ENCODE results near the gene SPARCL1. TPM values are rescaled to one million over a fixed set of nuclear protein-coding genes. Genes with fewer than 3 reads are reported as not detected.

The SPARCL1 gene
- total RNA-seq, 5 donors from 2014 or later (not counting 1 experiment from before 2014, with no cell fraction given) = 0.70 to 1.5 (median 0.99) TPM; not detected in 2

DNA sequence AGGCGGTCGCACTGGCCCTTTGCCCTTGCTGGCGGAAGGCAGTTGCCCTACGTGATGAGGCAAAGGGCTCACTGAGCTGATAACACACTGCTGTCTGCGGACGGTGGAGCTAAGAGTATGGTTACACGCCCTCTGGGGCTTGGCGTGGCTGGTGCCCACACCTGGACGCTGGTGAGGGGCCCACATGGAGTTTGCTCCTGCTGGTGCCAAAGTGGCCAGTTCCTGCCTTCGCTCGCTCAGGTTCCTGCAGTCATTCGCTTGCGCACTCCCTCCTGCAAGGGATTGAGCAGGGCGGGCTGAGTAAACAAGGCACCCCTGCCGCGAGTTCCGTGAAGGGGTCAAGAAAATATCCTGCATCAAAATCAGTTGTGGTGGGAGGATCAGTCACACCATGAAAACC, 18.4 kb downstream of the SPARCL1 start:
- ChIA-PET POLR2A (interaction anchor here in 1 of 2 donors (0.5 kb wide), 1 partner anchor 1307 kb away, joined by 3 read pairs; no protein-coding TSS in a partner anchor), CTCF (no interaction called here)
- Histone ChIP-seq H3K36me3 (ENCODE audit: control insufficient read depth in 2 of 2, extremely low read depth in 1 of 2, insufficient read depth in 1 of 2, low read length in 1 of 2) (no peaks in the 10 kb centered on the region), H3K27me3 (replicated peaks in 1 of 2; ENCODE audit: control insufficient read depth in 2 of 2, extremely low read depth in 1 of 2, insufficient read depth in 2 of 2, low read length in 1 of 2) (no peaks in the 10 kb centered on the region), H3K4me3 (ENCODE audit: control insufficient read depth in 1 of 2, extremely low read depth in 1 of 2, low read length in 1 of 2) (no peak overlapping the region), H3K27ac (ENCODE audit: low read length) (no peak overlapping the region), H3K9me3 (no peaks in the 10 kb centered on the region), H3K4me1 (ENCODE audit: control insufficient read depth in 1 of 2, extremely low read depth in 1 of 2, insufficient read depth in 2 of 2, low read length in 2 of 2) (no peaks in the 10 kb centered on the region)
- no peak overlapping the region for H3K4me3 Mint-ChIP-seq
- H3K4me1 Mint-ChIP-seq = no peaks in the 10 kb centered on the region
- no peaks in the 10 kb centered on the region for H3K36me3 Mint-ChIP-seq
- peaks cover 0 to 1% of the 10 kb centered on the region in 2 donors for H3K27me3 Mint-ChIP-seq
- H3K27ac Mint-ChIP-seq = no peak overlapping the region
- DNase-seq (no peak), ATAC-seq (replicated peaks in 1 of 4) (no peak)
- 96% methylated on average over 13 of the region's 17 CpGs for WGBS (ENCODE audit: insufficient coverage)
- no peaks in the 10 kb centered on the region for H3K9me3 Mint-ChIP-seq

DNA sequence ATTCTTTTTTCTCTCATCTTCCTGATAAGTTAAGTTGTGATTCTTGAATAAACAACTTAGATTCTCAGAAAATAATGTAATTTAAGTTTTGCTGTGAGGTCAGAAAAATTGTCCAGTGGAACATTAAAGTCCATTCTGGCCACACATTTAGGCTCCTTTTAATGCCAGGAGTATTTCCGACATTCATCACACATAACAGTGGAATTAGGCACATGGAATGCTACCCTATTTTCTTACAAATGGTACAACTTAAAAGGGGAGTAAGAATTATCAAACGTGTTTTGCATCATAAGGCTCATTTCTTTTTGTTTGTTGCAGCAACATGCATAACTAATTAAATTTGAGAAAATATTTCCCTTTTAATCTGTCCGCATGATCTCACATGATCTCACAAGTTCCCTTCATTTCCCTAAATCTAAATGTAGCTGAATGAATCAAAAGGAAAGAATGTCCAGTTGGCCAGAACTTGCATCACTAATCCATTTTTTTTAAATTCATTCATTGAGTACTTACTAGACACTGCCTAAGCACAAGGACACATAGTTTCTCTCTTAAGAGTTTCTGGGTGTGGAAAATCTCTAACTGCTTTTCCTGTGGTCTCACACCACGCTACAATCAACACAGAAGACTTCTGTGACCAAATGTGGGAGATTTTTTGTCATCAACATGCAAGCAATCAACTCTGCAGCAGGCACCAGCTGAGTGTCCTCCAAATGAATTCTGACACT, 22.0 kb downstream of the SPARCL1 start:
- H3K4me1 Mint-ChIP-seq = no peaks in the 10 kb centered on the region
- H3K27ac Mint-ChIP-seq = no peak overlapping the region
- H3K36me3 Mint-ChIP-seq = no peaks in the 10 kb centered on the region
- ATAC-seq (replicated peaks in 1 of 4) (no peak), DNase-seq (no peak)
- no peak overlapping the region for H3K27ac ChIP-seq (ENCODE audit: low read length)
- no peak overlapping the region for H3K4me3 Mint-ChIP-seq
- no peaks in the 10 kb centered on the region for H3K36me3 ChIP-seq (ENCODE audit: control insufficient read depth in 2 of 2, extremely low read depth in 1 of 2, insufficient read depth in 1 of 2, low read length in 1 of 2)
- H3K27me3 ChIP-seq (replicated peaks in 1 of 2; ENCODE audit: control insufficient read depth in 2 of 2, extremely low read depth in 1 of 2, insufficient read depth in 2 of 2, low read length in 1 of 2) = no peaks in the 10 kb centered on the region
- H3K4me1 ChIP-seq (ENCODE audit: control insufficient read depth in 1 of 2, extremely low read depth in 1 of 2, insufficient read depth in 2 of 2, low read length in 2 of 2) = no peaks in the 10 kb centered on the region
- H3K4me3 ChIP-seq (ENCODE audit: control insufficient read depth in 1 of 2, extremely low read depth in 1 of 2, low read length in 1 of 2) = no peak overlapping the region
- POLR2A ChIA-PET = no interaction called here
- CTCF ChIA-PET = no interaction called here
- no peaks in the 10 kb centered on the region for H3K9me3 Mint-ChIP-seq
- H3K27me3 Mint-ChIP-seq = peaks cover 0 to 1% of the 10 kb centered on the region in 2 donors
- H3K9me3 ChIP-seq = no peaks in the 10 kb centered on the region
- no CpG with 5 or more reads among the region's 4 CpGs for WGBS (ENCODE audit: insufficient coverage)

DNA sequence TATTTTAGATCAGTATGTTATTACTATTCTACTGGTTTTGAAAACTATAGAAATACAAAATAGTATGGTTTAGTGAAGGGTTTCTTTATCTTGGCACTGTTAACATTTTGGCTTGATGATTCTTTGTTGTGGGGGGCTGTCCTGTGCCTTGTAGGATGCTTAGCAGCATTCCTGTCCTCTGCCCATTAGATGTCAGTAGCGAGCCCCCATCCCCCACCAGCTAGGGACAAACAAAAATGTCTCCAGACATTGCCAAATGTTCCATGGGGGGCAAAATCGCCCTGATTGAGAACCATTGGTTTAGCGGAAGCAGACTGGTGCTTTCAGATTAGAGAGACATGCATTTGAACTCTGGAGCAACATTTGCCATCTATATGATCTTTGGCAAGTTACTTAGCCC, 23.3 kb downstream of the SPARCL1 start:
- Histone ChIP-seq H3K4me3 (ENCODE audit: control insufficient read depth in 1 of 2, extremely low read depth in 1 of 2, low read length in 1 of 2) (no peak overlapping the region), H3K36me3 (ENCODE audit: control insufficient read depth in 2 of 2, extremely low read depth in 1 of 2, insufficient read depth in 1 of 2, low read length in 1 of 2) (no peaks in the 10 kb centered on the region), H3K9me3 (no peaks in the 10 kb centered on the region), H3K27me3 (replicated peaks in 1 of 2; ENCODE audit: control insufficient read depth in 2 of 2, extremely low read depth in 1 of 2, insufficient read depth in 2 of 2, low read length in 1 of 2) (no peaks in the 10 kb centered on the region), H3K4me1 (ENCODE audit: control insufficient read depth in 1 of 2, extremely low read depth in 1 of 2, insufficient read depth in 2 of 2, low read length in 2 of 2) (no peaks in the 10 kb centered on the region), H3K27ac (ENCODE audit: low read length) (no peak overlapping the region)
- ChIA-PET POLR2A (no interaction called here), CTCF (no interaction called here)
- Mint-ChIP-seq H3K4me1 (no peaks in the 10 kb centered on the region), H3K4me3 (no peak overlapping the region), H3K27ac (no peak overlapping the region), H3K27me3 (no peaks in the 10 kb centered on the region), H3K36me3 (no peaks in the 10 kb centered on the region), H3K9me3 (no peaks in the 10 kb centered on the region)
- WGBS (ENCODE audit: insufficient coverage) = 80% methylated on average over 1 of the region's 3 CpGs
- no peak for ATAC-seq (replicated peaks in 1 of 4)
- no peak for DNase-seq

DNA sequence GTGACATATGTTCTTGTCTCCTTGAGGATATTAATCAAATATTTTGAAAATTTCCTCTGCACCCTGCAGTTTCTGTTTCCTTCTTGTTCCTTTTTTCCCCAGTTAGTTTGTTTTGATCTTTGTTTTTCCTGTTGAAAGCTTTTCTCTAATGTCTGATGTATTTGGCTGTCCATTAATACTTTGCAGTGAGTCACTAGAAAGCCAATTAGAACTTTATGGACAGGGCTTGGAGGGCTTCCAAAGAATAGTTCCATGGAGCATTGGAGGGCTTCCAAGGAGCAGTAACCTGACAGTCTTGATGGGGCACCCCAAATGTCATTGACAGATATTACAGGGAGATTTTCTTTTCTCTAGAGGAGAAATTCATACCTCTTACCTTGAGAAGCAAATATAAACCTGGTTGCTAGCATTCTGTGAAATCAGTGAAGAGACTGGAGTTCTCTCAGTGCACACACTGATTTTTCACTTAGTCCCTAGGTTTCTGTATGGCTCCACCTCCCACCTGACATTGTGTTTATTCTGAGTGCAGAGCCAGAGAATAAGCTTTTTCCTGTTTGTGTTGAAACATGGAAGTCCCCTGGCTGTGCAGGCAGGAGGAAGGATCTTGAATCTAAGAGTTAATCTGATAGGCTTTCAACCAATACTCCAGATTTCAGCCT, 26.5 kb downstream of the SPARCL1 start:
- no peaks in the 10 kb centered on the region for H3K9me3 Mint-ChIP-seq
- no peak overlapping the region for H3K27ac Mint-ChIP-seq
- DNase-seq = no peak
- Histone ChIP-seq H3K27me3 (replicated peaks in 1 of 2; ENCODE audit: control insufficient read depth in 2 of 2, extremely low read depth in 1 of 2, insufficient read depth in 2 of 2, low read length in 1 of 2) (no peaks in the 10 kb centered on the region), H3K4me3 (ENCODE audit: control insufficient read depth in 1 of 2, extremely low read depth in 1 of 2, low read length in 1 of 2) (no peak overlapping the region), H3K4me1 (ENCODE audit: control insufficient read depth in 1 of 2, extremely low read depth in 1 of 2, insufficient read depth in 2 of 2, low read length in 2 of 2) (no peaks in the 10 kb centered on the region), H3K36me3 (ENCODE audit: control insufficient read depth in 2 of 2, extremely low read depth in 1 of 2, insufficient read depth in 1 of 2, low read length in 1 of 2) (no peaks in the 10 kb centered on the region), H3K9me3 (no peaks in the 10 kb centered on the region), H3K27ac (ENCODE audit: low read length) (no peak overlapping the region)
- H3K27me3 Mint-ChIP-seq = no peaks in the 10 kb centered on the region
- H3K4me3 Mint-ChIP-seq = no peak overlapping the region
- H3K4me1 Mint-ChIP-seq = peaks cover 4 to 12% (median 11%) of the 10 kb centered on the region in 3 donors
- H3K36me3 Mint-ChIP-seq = no peaks in the 10 kb centered on the region
- CTCF ChIA-PET = no interaction called here
- POLR2A ChIA-PET = no interaction called here
- ATAC-seq (replicated peaks in 1 of 4) = no peak

DNA sequence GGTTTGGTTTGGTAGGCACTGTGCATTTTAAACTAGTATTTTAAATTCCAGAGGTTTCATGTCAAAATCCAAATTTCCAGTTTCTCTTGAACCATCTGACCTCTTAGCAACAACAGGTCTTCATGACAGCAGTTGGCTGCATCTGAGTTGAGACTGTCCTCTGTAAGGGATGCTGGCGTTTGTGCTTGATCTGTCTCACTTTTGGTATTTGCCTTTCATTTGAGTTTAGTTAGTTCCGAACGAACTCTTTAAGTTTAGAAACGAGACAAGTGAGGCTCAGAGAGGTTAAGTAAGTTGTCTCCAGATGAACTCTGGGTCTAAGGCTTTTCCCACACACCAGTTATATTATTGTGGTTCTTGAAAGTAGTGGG, 29.1 kb downstream of the SPARCL1 start:
- Histone ChIP-seq H3K4me3 (ENCODE audit: control insufficient read depth in 1 of 2, extremely low read depth in 1 of 2, low read length in 1 of 2) (no peak overlapping the region), H3K27ac (ENCODE audit: low read length) (no peak overlapping the region), H3K9me3 (no peaks in the 10 kb centered on the region), H3K27me3 (replicated peaks in 1 of 2; ENCODE audit: control insufficient read depth in 2 of 2, extremely low read depth in 1 of 2, insufficient read depth in 2 of 2, low read length in 1 of 2) (no peaks in the 10 kb centered on the region), H3K4me1 (ENCODE audit: control insufficient read depth in 1 of 2, extremely low read depth in 1 of 2, insufficient read depth in 2 of 2, low read length in 2 of 2) (no peaks in the 10 kb centered on the region), H3K36me3 (ENCODE audit: control insufficient read depth in 2 of 2, extremely low read depth in 1 of 2, insufficient read depth in 1 of 2, low read length in 1 of 2) (no peaks in the 10 kb centered on the region)
- Mint-ChIP-seq H3K36me3 (no peaks in the 10 kb centered on the region), H3K9me3 (no peaks in the 10 kb centered on the region), H3K27ac (no peak overlapping the region), H3K4me3 (no peak overlapping the region), H3K27me3 (no peaks in the 10 kb centered on the region), H3K4me1 (peaks cover 4 to 12% (median 11%) of the 10 kb centered on the region in 3 donors)
- ChIA-PET CTCF (interaction anchor here in 1 of 2 donors (0.6 kb wide), 1 partner anchor 15 kb away, joined by 4 read pairs; no protein-coding TSS in a partner anchor), POLR2A (no interaction called here)
- ATAC-seq (replicated peaks in 1 of 4) (no peak), DNase-seq (no peak)
- 50% methylated on average over 1 of the region's 4 CpGs for WGBS (ENCODE audit: insufficient coverage)

DNA sequence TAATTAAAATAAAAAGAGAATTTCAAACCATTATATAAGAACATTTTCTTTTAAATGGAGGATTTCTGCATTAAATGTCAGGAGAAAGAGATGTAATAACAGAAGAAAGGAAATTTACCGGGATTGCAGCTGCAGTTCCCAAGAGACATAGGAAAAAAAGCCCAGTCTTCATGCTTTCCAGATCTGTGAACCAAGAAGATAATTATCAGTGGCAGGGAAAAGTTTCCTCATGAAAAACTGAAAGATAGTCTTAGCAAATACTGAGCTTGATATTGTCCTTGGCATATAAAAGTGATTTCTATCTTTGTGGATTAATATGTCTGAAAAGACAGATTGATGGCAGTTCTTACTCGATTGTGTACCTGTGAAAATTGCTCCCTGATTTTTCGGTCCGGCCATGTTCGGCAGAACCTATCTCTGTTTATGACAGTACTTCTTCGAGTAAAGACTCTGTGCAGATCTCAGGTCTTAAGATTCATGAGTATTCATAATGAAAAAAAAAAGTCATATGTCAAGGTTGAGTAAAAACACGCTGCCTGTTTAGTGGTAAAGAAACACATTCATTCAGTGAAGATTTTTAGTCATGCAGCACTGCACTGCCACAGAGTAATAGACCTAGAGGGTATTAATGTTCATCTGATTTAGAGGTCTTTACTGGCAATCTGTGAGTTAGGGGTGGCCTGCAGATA, 29.6 kb downstream of the SPARCL1 start:
- Mint-ChIP-seq H3K27me3 (no peaks in the 10 kb centered on the region), H3K27ac (no peak overlapping the region), H3K4me3 (no peak overlapping the region), H3K4me1 (peaks cover 4 to 12% (median 11%) of the 10 kb centered on the region in 3 donors), H3K36me3 (no peaks in the 10 kb centered on the region), H3K9me3 (no peaks in the 10 kb centered on the region)
- no peak overlapping the region for H3K27ac ChIP-seq (ENCODE audit: low read length)
- no peak overlapping the region for H3K4me3 ChIP-seq (ENCODE audit: control insufficient read depth in 1 of 2, extremely low read depth in 1 of 2, low read length in 1 of 2)
- POLR2A ChIA-PET = interaction anchor here in 1 of 2 donors (0.7 kb wide), 1 partner anchor 501 kb away, joined by 4 read pairs; no protein-coding TSS in a partner anchor
- no peaks in the 10 kb centered on the region for H3K9me3 ChIP-seq
- no peak for ATAC-seq (replicated peaks in 1 of 4)
- no peaks in the 10 kb centered on the region for H3K36me3 ChIP-seq (ENCODE audit: control insufficient read depth in 2 of 2, extremely low read depth in 1 of 2, insufficient read depth in 1 of 2, low read length in 1 of 2)
- 62% methylated on average over 7 of the region's 7 CpGs for WGBS (ENCODE audit: insufficient coverage)
- CTCF ChIA-PET = interaction anchor here in 1 of 2 donors (0.6 kb wide), 1 partner anchor 14 kb away, joined by 4 read pairs; no protein-coding TSS in a partner anchor
- no peaks in the 10 kb centered on the region for H3K27me3 ChIP-seq (replicated peaks in 1 of 2; ENCODE audit: control insufficient read depth in 2 of 2, extremely low read depth in 1 of 2, insufficient read depth in 2 of 2, low read length in 1 of 2)
- no peak for DNase-seq
- no peaks in the 10 kb centered on the region for H3K4me1 ChIP-seq (ENCODE audit: control insufficient read depth in 1 of 2, extremely low read depth in 1 of 2, insufficient read depth in 2 of 2, low read length in 2 of 2)
